Loucy (cell line): ENCODE results near the gene BTRC.

Experiments used
- EZH2phosphoT487 ChIP-seq: fragments of 200-600 bp; IDR thresholded peaks from 2 replicates; pipeline ENCODE4 v1.6.1; 2018; ENCODE audit warnings: antibody characterized with exemption, mild to moderate bottlenecking, moderate library complexity, borderline replicate concordance
- TF ChIP-seq, protein P1 (sequence below): fragments of 200-600 bp; sonication (generic); conservative IDR thresholded peaks from 2 replicates; pipeline ENCODE4 v1.5.1; 2014; ENCODE audit warnings: mild to moderate bottlenecking, antibody characterized with exemption, low read length

DNA sequence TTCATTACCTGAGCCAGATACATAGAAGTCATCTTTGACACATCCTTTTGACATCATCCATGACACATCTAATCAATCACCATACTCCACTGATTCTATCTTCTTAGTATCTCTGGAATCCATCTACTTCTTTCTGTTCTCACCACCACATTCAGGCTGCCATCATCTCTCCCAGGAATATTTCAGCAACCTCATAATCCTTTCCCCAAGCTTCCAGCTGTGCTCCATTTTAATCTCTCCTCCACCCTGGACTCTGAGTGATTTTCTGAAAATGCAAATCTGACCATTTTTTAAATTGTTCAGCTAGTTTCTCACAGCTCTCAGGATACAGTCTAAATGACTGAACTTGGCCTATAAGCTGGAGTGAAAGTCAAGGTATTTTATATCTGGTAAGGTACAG is 2.5 kb upstream of the BTRC start:
- TF ChIP-seq, protein P1, sequence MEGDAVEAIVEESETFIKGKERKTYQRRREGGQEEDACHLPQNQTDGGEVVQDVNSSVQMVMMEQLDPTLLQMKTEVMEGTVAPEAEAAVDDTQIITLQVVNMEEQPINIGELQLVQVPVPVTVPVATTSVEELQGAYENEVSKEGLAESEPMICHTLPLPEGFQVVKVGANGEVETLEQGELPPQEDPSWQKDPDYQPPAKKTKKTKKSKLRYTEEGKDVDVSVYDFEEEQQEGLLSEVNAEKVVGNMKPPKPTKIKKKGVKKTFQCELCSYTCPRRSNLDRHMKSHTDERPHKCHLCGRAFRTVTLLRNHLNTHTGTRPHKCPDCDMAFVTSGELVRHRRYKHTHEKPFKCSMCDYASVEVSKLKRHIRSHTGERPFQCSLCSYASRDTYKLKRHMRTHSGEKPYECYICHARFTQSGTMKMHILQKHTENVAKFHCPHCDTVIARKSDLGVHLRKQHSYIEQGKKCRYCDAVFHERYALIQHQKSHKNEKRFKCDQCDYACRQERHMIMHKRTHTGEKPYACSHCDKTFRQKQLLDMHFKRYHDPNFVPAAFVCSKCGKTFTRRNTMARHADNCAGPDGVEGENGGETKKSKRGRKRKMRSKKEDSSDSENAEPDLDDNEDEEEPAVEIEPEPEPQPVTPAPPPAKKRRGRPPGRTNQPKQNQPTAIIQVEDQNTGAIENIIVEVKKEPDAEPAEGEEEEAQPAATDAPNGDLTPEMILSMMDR: no peak
- TF ChIP-seq EZH2phosphoT487: no peak
